Vagina (tissue), 2 donors: ENCODE measurements around the gene CCNA2. TPM values are rescaled to one million over a fixed set of nuclear protein-coding genes. Genes with fewer than 3 reads are reported as not detected.
A peak's percentile ranks its signal among the peaks of the same experiment; 100 is the strongest.

Experiments used
- DNase-seq, 2 donors: peaks; one replicate each; pipeline ENCODE4 v3.0.0-alpha.2; 2017; ENCODE audit errors: extremely low spot score in 2 of 2
- H3K27ac ChIP-seq: fragments of 200-600 bp; sonication (generic); one replicate; pipeline ENCODE4 v1.5.1; 2019
- H3K27me3 ChIP-seq: fragments of 200-600 bp; sonication (generic); one replicate; pipeline ENCODE4 v1.5.1; 2019
- H3K36me3 ChIP-seq, 2 donors: fragments of 200-600 bp; sonication (generic); one replicate each; pipeline ENCODE4 v1.5.1; 2017 to 2019
- H3K4me1 ChIP-seq: fragments of 200-600 bp; sonication (generic); one replicate; pipeline ENCODE4 v1.5.1; 2019
- H3K4me3 ChIP-seq, 2 donors: fragments of 200-600 bp; sonication (generic); 1 replicate in 1 of 2; 2 replicates in 1 of 2; pipeline ENCODE4 v1.5.1; 2016 to 2019
- H3K9me3 ChIP-seq: fragments of 200-600 bp; sonication (generic); one replicate; pipeline ENCODE4 v1.5.1; 2019
- POLR2A ChIP-seq, 2 donors: fragments of 450-650 bp; IDR thresholded peaks; one replicate each; pipeline ENCODE4 v1.6.1; 2017; ENCODE audit warnings: antibody characterized with exemption in 2 of 2, mild to moderate bottlenecking in 2 of 2, moderate library complexity in 2 of 2
- POLR2AphosphoS5 ChIP-seq, 2 donors: sonication (generic); formaldehyde crosslinking; IDR thresholded peaks; one replicate each; pipeline ENCODE4 v1.9.0; 2017; ENCODE audit warnings: antibody characterized with exemption in 2 of 2, mild to moderate bottlenecking in 2 of 2, low read depth in 1 of 2; ENCODE audit not compliant: insufficient read depth in 1 of 2
- intact Hi-C: fragments of 100-400 bp; cut with DNase I; formaldehyde crosslinking; loops from one replicate; pipeline ENCODE4 v1.15.1; 2023
- total RNA-seq: library from RNA; depleted of rRNA; stranded (reverse); fragments of >200 nt; gene quantifications from one replicate; pipeline ENCODE4 v1.2.3, GENCODE V29; 2016
- TF ChIP-seq, protein P1 (sequence below), 3 experiments: fragments of 450-650 bp in 2 of 3; fragments of 200-600 bp in 1 of 3; sonication (generic) in 1 of 3; IDR thresholded peaks; one replicate each; pipeline ENCODE4 v1.5.1; 2017 to 2019; ENCODE audit warnings: antibody characterized with exemption in 3 of 3, mild to moderate bottlenecking in 2 of 3, moderate library complexity in 2 of 3

The CCNA2 gene
- 5.4 TPM for total RNA-seq

GRCh38 chr4:121823505-121824170, at the start of gene CCNA2:
Gene CCNA2, minus strand, starts transcription at chr4:121823883. Its CDS starts 255 bp downstream, at chr4:121823628.
- TF ChIP-seq, protein P1, sequence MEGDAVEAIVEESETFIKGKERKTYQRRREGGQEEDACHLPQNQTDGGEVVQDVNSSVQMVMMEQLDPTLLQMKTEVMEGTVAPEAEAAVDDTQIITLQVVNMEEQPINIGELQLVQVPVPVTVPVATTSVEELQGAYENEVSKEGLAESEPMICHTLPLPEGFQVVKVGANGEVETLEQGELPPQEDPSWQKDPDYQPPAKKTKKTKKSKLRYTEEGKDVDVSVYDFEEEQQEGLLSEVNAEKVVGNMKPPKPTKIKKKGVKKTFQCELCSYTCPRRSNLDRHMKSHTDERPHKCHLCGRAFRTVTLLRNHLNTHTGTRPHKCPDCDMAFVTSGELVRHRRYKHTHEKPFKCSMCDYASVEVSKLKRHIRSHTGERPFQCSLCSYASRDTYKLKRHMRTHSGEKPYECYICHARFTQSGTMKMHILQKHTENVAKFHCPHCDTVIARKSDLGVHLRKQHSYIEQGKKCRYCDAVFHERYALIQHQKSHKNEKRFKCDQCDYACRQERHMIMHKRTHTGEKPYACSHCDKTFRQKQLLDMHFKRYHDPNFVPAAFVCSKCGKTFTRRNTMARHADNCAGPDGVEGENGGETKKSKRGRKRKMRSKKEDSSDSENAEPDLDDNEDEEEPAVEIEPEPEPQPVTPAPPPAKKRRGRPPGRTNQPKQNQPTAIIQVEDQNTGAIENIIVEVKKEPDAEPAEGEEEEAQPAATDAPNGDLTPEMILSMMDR (IDR thresholded peaks at IDR 0.05), result no peak
- peak; percentile 78 to 95 for TF ChIP-seq POLR2AphosphoS5 (IDR thresholded peaks at IDR 0.05; ENCODE audit: insufficient read depth in 1 of 2, low read depth in 1 of 2)
- H3K9me3 ChIP-seq, result no peaks in the 10 kb centered on the region
- H3K4me3 ChIP-seq, result peak within 1 kb of the TSS; percentile 57 to 63
- H3K4me1 ChIP-seq, result peaks cover 9% of the 10 kb centered on the region
- H3K27ac ChIP-seq, result peak within 1 kb of the TSS; percentile 74
- peak; percentile 97 to 98 for DNase-seq
- no peaks in the 10 kb centered on the region for H3K27me3 ChIP-seq
- intact Hi-C loops, result no loop called here
- H3K36me3 ChIP-seq, result peaks cover 0 to 9% of the 10 kb centered on the region in 2 donors

GRCh38 chr4:121869841-121870822, 46.4 kb upstream of the CCNA2 start, which contains the start of gene BBS7:
Gene BBS7, minus strand, starts transcription at chr4:121870474. Its CDS starts 161 bp downstream, at chr4:121870313.
- Histone ChIP-seq H3K27ac (peak within 1 kb of the TSS; percentile 94), H3K36me3 (peaks cover 0 to 4% of the 10 kb centered on the region in 2 donors), H3K27me3 (no peaks in the 10 kb centered on the region), H3K4me3 (peak within 1 kb of the TSS; percentile 80 to 95), H3K9me3 (no peaks in the 10 kb centered on the region), H3K4me1 (peaks cover 11% of the 10 kb centered on the region)
- TF ChIP-seq, protein P1 (IDR thresholded peaks at IDR 0.05), result no peak
- peak; percentile 86 to 96 for TF ChIP-seq POLR2AphosphoS5 (IDR thresholded peaks at IDR 0.05; ENCODE audit: insufficient read depth in 1 of 2, low read depth in 1 of 2)
- TF ChIP-seq POLR2A (IDR thresholded peaks at IDR 0.05), result peak in 1 of 2 donors; percentile 79
- intact Hi-C loops, result no loop called here
- peak in 1 of 2 donors; percentile 98 for DNase-seq

DNA sequence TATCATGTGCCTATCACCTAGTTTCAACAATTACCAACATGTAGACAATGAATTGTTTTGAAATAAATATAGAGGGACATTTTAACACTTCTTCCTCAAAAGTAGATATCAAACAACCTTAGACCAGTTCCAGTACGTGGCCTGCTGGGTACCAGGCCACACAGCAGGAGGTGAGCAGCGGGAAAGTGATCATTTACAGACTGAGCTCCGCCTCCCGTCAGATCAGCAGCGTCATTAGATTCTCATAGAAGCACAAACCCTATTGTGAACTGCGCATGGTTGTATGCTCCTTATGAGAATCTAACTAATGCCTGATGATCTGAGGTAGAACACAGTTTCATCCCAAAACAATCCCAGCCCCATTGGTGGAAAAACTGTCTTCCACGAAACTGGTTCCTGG, 40.1 kb upstream of the CCNA2 start:
- Histone ChIP-seq H3K27me3 (no peaks in the 10 kb centered on the region), H3K9me3 (no peaks in the 10 kb centered on the region), H3K4me3 (no peak overlapping the region), H3K36me3 (peaks cover 0 to 28% of the 10 kb centered on the region in 2 donors), H3K27ac (no peak overlapping the region), H3K4me1 (peaks cover 2% of the 10 kb centered on the region)
- TF ChIP-seq, protein P1 (IDR thresholded peaks at IDR 0.05), result no peak
- no peak for TF ChIP-seq POLR2AphosphoS5 (IDR thresholded peaks at IDR 0.05; ENCODE audit: insufficient read depth in 1 of 2, low read depth in 1 of 2)
- TF ChIP-seq POLR2A (IDR thresholded peaks at IDR 0.05), result no peak
- DNase-seq, result no peak
- intact Hi-C loops, result no loop called here

DNA sequence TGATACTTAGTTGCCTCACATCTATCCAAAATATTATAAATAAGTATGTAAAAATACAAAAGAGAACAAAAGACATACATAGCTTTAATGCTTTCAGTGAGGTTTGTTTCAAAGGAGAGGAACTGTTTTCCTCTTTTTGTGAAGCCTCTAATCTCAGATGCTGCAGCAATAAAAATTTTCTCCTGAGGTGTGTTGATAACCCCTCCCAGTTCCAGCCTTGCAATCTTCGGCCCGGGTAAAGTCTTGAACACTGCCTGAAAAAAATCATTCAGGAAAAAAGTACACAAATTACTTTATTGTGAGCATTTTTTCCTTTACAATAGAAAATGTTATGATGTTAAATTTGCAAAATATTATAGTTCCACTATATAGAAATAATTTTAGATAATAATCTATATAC, 37.7 kb upstream of the CCNA2 start:
- Histone ChIP-seq H3K27me3 (no peaks in the 10 kb centered on the region), H3K4me3 (no peak overlapping the region), H3K27ac (no peak overlapping the region), H3K9me3 (no peaks in the 10 kb centered on the region), H3K36me3 (peaks cover 0 to 29% of the 10 kb centered on the region in 2 donors), H3K4me1 (no peaks in the 10 kb centered on the region)
- TF ChIP-seq POLR2AphosphoS5 (IDR thresholded peaks at IDR 0.05; ENCODE audit: insufficient read depth in 1 of 2, low read depth in 1 of 2) (no peak), POLR2A (IDR thresholded peaks at IDR 0.05) (no peak)
- TF ChIP-seq, protein P1 (IDR thresholded peaks at IDR 0.05), result no peak
- intact Hi-C loops, result no loop called here
- no peak for DNase-seq
